Caco-2 (cell line): ENCODE results near the gene SLCO2A1. TPM values are rescaled to one million over a fixed set of nuclear protein-coding genes. Genes with fewer than 3 reads are reported as not detected.

Source experiments
- BruUV-seq: library from RNA; stranded (reverse); fragments of 400-500 nt; replicated peaks from 2 replicates; lab custom pipeline; 2021; lab: Mats Ljungman, UMichigan
- CTCF ChIA-PET: fragments of 300-600 bp; sonication (Branson Sonifier 250); formaldehyde crosslinking; loops from one replicate; lab custom pipeline; 2022; ENCODE audit warnings: antibody characterized with exemption; lab: Charles Lee
- POLR2A ChIA-PET: fragments of 300-600 bp; sonication (Branson Sonifier 250); formaldehyde crosslinking; loops from one replicate; lab custom pipeline; 2022; ENCODE audit warnings: antibody characterized with exemption; lab: Charles Lee
- DNase-seq, 2 experiments: peaks; one replicate each; pipeline versions ENCODE4 v3.0.0 to v3.0.0-alpha.2; 2020 to 2022
- H3K27me3 ChIP-seq: replicated peaks from 2 replicates; pipeline ENCODE4 v1.6.0; 2011; ENCODE audit warnings: low read length; ENCODE audit not compliant: control insufficient read depth, insufficient read depth
- H3K36me3 ChIP-seq: 2 replicates; pipeline ENCODE4 v1.5.1; 2011; ENCODE audit warnings: low read length; ENCODE audit not compliant: control insufficient read depth, insufficient read depth
- H3K4me1 ChIP-seq: fragments of 250-450 bp; sonication (Bioruptor Pico); 2 replicates; pipeline ENCODE4 v1.5.1; 2020; ENCODE audit warnings: mild to moderate bottlenecking
- H3K4me3 ChIP-seq: 2 replicates; pipeline ENCODE4 v1.5.1; 2011; ENCODE audit warnings: low read depth, mild to moderate bottlenecking, control low read depth, low read length
- H3K9me3 ChIP-seq: fragments of 250-450 bp; sonication (Bioruptor Pico); 2 replicates; pipeline ENCODE4 v1.5.1; 2020; ENCODE audit warnings: mild to moderate bottlenecking, moderate library complexity
- H3K27ac Mint-ChIP-seq: one replicate; pipeline ENCODE4 v1.8.0; 2022; ENCODE audit warnings: mixed read lengths; ENCODE audit not compliant: unreplicated experiment
- H3K27me3 Mint-ChIP-seq: one replicate; pipeline ENCODE4 v1.8.0; 2022; ENCODE audit warnings: mixed read lengths; ENCODE audit not compliant: insufficient read depth, unreplicated experiment
- H3K36me3 Mint-ChIP-seq: one replicate; pipeline ENCODE4 v1.8.0; 2022; ENCODE audit warnings: mild to moderate bottlenecking, mixed read lengths; ENCODE audit not compliant: insufficient read depth, unreplicated experiment
- H3K4me1 Mint-ChIP-seq: one replicate; pipeline ENCODE4 v1.8.0; 2022; ENCODE audit warnings: low read depth, mixed read lengths; ENCODE audit not compliant: unreplicated experiment
- H3K4me3 Mint-ChIP-seq: one replicate; pipeline ENCODE4 v1.8.0; 2022; ENCODE audit warnings: mild to moderate bottlenecking, moderate library complexity, mixed read lengths; ENCODE audit not compliant: unreplicated experiment
- H3K9me3 Mint-ChIP-seq: one replicate; pipeline ENCODE4 v1.8.0; 2022; ENCODE audit warnings: mixed read lengths; ENCODE audit not compliant: unreplicated experiment
- intact Hi-C: fragments of 100-400 bp; cut with micrococcal nuclease; formaldehyde crosslinking; loops from one replicate; pipeline ENCODE4 v1.10.0; 2022; ENCODE audit not compliant: unreplicated experiment
- total RNA-seq: library from RNA; stranded (reverse); gene quantifications from 2 replicates; pipeline ENCODE4 v1.2.3, GENCODE V29; 2022
- TF ChIP-seq, protein P1 (sequence below), 2 experiments: fragments of 200-600 bp in 1 of 2; IDR thresholded peaks; 1 replicate in 1 of 2; 2 replicates in 1 of 2; pipeline versions ENCODE4 v1.5.1 to v1.8.0; 2011 to 2022; ENCODE audit warnings: antibody characterized with exemption in 1 of 2, control low read depth in 1 of 2, inconsistent platforms in 1 of 2, low read depth in 1 of 2, low read length in 1 of 2, mild to moderate bottlenecking in 1 of 2, moderate library complexity in 1 of 2; ENCODE audit not compliant: insufficient read depth in 1 of 2, severe bottlenecking in 1 of 2, unreplicated experiment in 1 of 2

Gene SLCO2A1
- total RNA-seq, 1 experiment from 2014 or later, result 2.5 TPM

DNA sequence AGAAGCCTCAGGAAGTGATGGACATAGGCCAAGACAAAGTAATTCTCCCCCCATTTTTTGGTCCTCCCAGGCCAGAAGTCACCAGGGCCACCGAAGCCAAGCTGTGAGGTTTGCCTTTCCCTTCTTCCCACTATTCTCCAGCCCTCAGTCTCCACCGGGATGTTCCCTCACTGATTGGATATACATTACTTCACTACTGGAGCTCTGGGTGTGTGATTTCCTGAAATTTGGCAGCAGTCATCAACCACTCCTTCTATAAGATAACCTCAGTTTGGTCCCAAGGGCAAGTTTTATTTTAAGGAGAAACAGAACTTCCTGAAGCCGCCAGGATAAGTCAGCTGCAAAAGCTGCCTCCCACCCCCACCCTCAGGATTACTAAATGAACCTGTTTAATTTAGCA is 11.3 kb downstream of the SLCO2A1 start:
- Mint-ChIP-seq H3K4me1 (peaks cover 7% of the 10 kb centered on the region), H3K27ac (no peak overlapping the region), H3K36me3 (peaks cover 6% of the 10 kb centered on the region), H3K27me3 (no peaks in the 10 kb centered on the region), H3K9me3 (no peaks in the 10 kb centered on the region), H3K4me3 (no peak overlapping the region)
- H3K4me1 ChIP-seq, result no peaks in the 10 kb centered on the region
- ChIA-PET POLR2A (no interaction called here), CTCF (no interaction called here)
- intact Hi-C loops, result no loop called here
- DNase-seq, result no peak
- no peaks in the 10 kb centered on the region for H3K9me3 ChIP-seq
- no peak overlapping the region for H3K4me3 ChIP-seq
- no TSS peak for BruUV-seq
- TF ChIP-seq, protein P1, sequence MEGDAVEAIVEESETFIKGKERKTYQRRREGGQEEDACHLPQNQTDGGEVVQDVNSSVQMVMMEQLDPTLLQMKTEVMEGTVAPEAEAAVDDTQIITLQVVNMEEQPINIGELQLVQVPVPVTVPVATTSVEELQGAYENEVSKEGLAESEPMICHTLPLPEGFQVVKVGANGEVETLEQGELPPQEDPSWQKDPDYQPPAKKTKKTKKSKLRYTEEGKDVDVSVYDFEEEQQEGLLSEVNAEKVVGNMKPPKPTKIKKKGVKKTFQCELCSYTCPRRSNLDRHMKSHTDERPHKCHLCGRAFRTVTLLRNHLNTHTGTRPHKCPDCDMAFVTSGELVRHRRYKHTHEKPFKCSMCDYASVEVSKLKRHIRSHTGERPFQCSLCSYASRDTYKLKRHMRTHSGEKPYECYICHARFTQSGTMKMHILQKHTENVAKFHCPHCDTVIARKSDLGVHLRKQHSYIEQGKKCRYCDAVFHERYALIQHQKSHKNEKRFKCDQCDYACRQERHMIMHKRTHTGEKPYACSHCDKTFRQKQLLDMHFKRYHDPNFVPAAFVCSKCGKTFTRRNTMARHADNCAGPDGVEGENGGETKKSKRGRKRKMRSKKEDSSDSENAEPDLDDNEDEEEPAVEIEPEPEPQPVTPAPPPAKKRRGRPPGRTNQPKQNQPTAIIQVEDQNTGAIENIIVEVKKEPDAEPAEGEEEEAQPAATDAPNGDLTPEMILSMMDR (IDR thresholded peaks at IDR 0.05; ENCODE audit: insufficient read depth in 1 of 2, low read depth in 1 of 2, low read length in 1 of 2, severe bottlenecking in 1 of 2, unreplicated experiment in 1 of 2), result no peak
- H3K36me3 ChIP-seq, result no peaks in the 10 kb centered on the region
- H3K27me3 ChIP-seq, result no peaks in the 10 kb centered on the region

DNA sequence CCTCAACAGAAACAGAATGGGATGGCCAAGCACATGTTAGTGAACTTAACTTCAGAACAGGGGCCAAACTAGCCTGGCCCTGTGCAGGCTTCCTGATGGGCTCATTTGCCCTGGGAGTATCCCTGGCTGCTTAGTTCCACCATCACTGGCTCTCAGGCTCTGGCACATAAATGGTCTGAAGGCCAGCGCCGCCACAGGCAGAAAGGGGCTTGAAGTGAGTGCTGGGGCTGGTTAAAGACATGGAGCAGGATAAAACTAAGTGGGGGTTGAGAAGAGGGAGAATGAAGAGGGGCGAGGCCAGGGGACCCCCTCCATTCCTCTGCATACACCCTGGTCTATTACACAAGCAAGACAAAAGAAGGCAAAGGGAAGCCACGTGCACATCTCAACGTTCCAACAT is 12.2 kb downstream of the SLCO2A1 start:
- Histone ChIP-seq H3K4me3 (no peak overlapping the region), H3K9me3 (no peaks in the 10 kb centered on the region), H3K27me3 (no peaks in the 10 kb centered on the region), H3K4me1 (no peaks in the 10 kb centered on the region), H3K36me3 (no peaks in the 10 kb centered on the region)
- ChIA-PET POLR2A (no interaction called here), CTCF (no interaction called here)
- no peak for DNase-seq
- peaks cover 6% of the 10 kb centered on the region for H3K36me3 Mint-ChIP-seq
- H3K27me3 Mint-ChIP-seq, result no peaks in the 10 kb centered on the region
- intact Hi-C loops, result no loop called here
- H3K27ac Mint-ChIP-seq, result no peak overlapping the region
- no peaks in the 10 kb centered on the region for H3K9me3 Mint-ChIP-seq
- no TSS peak for BruUV-seq
- TF ChIP-seq, protein P1 (IDR thresholded peaks at IDR 0.05; ENCODE audit: insufficient read depth in 1 of 2, low read depth in 1 of 2, low read length in 1 of 2, severe bottlenecking in 1 of 2, unreplicated experiment in 1 of 2), result no peak
- H3K4me1 Mint-ChIP-seq, result peaks cover 7% of the 10 kb centered on the region
- H3K4me3 Mint-ChIP-seq, result no peak overlapping the region

DNA sequence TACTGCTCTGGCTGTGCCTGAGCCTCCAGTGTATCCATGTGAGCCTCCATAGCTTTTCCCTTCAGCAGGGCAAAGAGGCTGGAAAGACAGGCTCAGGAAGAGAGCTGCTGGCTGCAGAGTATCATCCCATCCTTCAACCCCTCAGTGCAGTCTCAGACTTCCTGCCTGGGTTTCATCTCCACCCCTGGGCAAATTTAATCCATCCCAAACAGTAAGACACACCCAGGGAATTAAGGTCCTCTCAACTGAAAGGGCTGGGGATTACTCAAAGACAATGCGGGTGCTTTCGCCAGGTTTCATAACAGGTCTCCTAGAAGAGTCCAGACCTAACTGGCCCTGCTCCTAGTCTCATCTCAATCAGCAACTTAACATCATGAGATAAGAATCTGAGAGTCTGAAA is 15.5 kb downstream of the SLCO2A1 start:
- Histone ChIP-seq H3K4me1 (no peaks in the 10 kb centered on the region), H3K36me3 (no peaks in the 10 kb centered on the region), H3K27me3 (no peaks in the 10 kb centered on the region), H3K4me3 (no peak overlapping the region), H3K9me3 (no peaks in the 10 kb centered on the region)
- no peaks in the 10 kb centered on the region for H3K9me3 Mint-ChIP-seq
- TF ChIP-seq, protein P1 (IDR thresholded peaks at IDR 0.05; ENCODE audit: insufficient read depth in 1 of 2, low read depth in 1 of 2, low read length in 1 of 2, severe bottlenecking in 1 of 2, unreplicated experiment in 1 of 2), result no peak
- no peaks in the 10 kb centered on the region for H3K27me3 Mint-ChIP-seq
- POLR2A ChIA-PET, result no interaction called here
- H3K36me3 Mint-ChIP-seq, result no peaks in the 10 kb centered on the region
- DNase-seq, result no peak
- intact Hi-C loops, result no loop called here
- BruUV-seq, result no TSS peak
- no peaks in the 10 kb centered on the region for H3K4me1 Mint-ChIP-seq
- H3K27ac Mint-ChIP-seq, result no peak overlapping the region
- H3K4me3 Mint-ChIP-seq, result no peak overlapping the region
- CTCF ChIA-PET, result no interaction called here
